ENCODE data around the gene HMGB1.
"Not testable (repeated sequence)": the region's sequence is repeated elsewhere in the genome, so short reads cannot be mapped to it uniquely, and the experiment has no call there.

Gene HMGB1

DNA sequence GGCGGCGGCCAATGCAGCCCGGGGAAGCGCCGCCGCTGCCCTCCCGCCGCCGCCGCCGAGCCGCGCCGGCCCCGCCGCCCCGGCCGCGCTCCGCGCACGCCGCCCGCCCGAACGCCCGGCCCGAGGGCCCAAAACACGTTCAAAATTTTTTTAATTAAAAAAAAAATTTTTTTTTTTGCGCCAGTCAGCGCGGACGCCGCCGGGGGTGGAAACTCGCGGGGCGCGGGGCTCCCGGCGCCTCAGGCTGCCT, 468 bp downstream of the HMGB1 start:
- DNase-seq = no peak

DNA sequence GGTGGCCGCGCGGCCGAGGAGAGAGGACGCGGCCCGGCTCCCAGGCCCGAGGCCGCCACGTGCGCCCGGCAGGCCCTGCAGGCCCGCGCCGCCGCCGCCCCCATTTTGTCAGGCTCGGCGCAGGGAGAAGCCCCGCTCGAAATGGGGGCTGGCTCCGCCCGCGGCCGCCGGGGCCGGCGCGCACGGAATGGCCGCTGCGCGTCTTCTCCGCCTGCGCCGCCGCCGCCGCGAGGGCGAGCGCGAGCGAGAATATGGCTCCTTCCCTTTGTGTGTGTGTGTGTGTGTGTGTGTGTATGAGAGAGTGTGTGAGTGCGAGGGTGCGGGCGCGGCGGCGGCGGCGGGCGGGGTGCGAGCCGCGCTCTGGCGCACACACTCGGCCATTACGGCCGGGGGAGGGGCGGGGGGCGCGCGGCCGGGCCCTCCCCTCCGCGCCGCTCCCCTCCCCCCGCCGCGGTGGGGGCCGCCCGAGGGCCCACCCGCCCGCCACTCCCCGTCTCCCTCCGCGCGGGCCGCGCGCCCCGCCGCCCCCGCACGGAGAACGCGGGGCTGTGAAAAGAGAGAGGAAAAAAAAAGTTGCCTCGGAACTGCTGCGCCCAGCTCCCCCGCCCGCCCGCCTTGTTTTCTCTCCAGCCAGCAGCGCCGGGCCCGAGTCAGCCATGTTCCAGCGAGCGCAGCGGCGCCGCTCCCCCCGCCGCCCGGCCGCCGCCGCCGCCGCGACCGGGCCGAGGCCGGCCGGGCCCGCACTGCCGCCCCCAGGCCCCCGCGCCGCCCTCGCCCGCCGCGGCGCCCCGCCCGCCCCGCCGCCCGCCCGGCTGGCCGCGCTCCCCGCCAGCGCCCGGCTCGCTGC, 1.0 kb downstream of the HMGB1 start:
- peak; percentile 24 for DNase-seq

DNA sequence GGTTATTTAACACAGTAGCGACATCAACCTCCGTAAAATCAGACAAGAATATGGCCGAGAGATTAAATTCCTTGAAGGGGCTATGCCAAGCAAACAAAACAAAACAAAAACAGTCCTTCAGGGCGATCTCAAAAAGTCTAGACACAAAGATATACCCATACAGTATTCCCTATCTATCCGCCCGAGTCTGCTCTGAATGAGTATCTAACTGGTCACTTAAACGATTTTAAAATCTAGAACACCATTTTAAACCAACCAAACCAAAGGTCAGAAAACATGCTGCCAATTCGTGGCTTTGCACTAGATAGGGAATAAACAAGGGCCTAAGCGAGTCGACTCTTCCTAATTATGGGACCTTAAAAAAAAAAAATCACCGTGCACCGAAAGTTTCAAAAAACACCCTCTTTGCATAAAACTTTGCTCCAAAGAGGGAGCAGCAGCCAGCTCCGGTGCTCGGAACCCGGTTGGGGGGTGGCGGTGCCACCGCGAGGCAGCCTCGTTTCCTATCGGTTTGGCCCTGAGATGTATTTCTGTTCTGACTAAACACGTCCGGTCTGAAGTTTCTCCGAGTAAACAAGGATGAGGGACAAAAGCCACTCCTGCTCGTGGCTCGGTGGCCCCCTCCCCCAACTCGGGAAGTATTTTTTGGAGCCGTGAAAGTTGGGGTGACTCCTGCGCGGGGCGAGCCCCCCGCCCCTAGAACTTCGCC, 1.8 kb downstream of the HMGB1 start:
- DNase-seq = no peak

DNA sequence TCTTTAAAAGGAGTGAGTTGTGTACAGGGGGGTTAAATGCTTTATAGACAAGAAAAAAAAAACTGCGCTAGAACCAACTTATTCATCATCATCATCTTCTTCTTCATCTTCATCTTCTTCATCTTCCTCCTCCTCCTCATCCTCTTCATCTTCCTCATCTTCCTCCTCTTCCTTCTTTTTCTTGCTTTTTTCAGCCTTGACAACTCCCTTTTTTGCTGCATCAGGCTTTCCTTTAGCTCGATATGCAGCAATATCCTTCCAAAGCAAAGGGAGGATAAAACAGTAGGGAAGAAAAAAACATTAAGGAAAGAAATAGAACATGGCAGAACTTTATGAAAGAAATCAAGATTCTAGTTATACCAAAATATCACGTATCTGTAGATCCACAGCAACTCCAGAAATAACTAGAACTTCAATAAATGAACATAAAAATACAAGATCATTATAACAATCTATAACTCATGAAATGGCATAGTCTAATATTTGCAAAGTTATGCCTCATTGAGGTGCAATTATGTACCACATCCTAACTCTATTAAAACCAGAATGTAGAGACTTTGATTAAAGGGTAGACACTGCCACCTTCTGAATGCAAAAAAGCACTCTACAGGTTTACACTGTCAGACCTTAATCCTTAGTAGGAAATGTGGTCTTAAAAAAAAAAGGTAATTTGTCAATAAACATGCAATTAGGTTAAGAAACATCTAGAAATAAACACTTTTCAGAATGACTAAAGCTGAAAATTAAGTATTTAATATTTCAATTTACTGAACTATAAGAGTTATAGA, 4.3 kb downstream of the HMGB1 start:
- not testable (repeated sequence) for DNase-seq

DNA sequence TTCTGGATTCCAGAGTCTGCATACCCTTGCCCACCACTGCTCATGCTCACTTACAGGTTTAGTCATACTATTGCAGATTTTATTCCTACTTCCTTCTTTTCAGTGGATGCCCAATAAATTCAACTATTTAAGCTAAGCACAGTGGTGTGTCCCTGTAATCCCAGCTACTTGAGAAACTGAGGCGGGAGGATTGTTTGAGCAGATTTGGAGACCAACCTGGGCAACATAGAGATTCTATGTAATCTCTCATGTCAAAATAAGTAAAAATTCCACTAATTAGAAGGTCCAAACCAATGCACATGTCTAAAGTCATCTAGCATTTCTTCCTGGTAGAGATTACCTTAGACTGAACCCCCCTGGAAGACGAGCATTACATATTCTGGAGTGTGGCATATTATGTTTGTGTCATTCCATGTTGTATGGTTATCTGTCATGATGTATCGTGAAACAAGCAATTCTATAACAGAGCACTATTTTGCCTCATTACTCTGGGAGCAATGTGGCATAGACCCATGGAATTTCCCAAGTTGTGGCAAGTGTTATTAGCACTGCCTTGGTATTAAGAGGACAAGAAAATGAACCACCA, 8.3 kb downstream of the HMGB1 start:
- DNase-seq = no peak

DNA sequence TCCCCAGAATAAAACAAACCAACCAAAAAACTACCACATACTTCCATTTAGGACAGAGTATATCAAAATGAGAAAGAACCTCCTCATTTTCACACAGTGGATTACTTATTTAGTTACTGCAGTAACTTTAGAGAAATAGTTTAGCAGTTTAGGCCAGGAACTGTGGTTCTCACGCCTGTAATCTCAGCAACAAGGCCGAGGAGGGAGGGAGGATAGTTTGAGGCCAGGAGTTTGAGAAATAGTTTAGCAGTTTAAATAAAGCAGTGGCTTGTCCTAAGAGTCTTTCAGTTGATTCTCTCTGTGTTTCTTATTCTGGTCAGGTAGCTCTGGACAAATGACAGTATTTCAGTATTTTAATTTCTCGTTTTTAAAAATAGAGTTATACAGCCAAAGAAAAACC, 9.4 kb downstream of the HMGB1 start:
- DNase-seq = no peak

DNA sequence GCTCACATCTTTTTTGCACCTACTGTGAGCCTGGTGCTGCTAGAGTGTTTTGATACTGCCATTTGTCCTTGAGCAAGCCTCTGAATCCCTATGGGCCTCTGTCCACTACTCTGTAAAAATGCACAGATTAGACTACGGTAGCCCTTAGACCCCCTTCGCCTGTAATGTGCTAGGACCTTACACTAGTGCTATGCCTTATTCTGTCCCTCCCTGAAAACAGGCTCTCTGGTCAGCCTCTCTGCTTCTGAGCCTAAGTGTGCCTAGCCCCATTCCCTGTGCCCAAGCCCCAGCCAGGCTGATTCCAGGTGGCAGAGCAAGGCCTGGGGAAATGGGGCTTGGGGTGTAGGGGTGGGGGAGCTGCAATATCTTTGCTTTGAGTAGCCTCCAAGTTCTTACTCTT, 10.7 kb downstream of the HMGB1 start:
- DNase-seq = no peak

DNA sequence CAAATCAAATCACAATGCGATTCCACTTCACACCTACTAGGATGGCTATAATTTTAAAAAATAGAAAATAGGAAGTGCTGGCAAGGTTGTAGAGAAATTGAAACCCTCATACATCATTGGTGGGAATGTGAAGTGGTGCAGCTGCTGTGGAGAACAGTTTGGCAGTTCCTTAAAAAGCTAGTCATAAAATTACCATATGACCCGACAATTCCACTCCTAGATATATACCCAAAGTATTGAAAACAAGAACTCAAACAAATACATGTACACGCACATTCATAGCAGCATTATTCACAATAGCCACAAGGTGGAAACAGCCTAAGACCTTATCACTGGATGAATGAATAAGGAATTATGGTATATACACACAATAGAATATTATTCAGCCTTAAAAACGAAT, 12.0 kb downstream of the HMGB1 start:
- DNase-seq = no peak

DNA sequence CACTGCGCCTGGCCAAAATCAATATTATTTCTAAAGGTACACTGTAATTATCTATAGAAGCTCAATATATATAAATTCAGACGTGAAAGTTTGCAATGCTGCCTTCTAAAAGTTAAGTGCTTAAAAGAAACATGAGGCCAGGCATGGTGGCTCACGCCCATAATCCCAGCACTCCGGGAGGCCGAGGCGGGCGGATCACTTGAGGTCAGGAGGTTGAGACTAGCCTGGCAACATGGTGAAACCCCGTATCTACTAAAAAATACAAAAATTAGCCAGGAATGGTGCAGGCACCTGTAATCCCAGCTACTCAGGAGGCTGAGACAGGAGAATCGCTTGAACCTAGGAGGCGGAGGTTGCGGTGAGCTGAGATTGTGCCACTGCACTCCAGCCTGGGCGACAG, 14.3 kb downstream of the HMGB1 start:
- not testable (repeated sequence) for DNase-seq

DNA sequence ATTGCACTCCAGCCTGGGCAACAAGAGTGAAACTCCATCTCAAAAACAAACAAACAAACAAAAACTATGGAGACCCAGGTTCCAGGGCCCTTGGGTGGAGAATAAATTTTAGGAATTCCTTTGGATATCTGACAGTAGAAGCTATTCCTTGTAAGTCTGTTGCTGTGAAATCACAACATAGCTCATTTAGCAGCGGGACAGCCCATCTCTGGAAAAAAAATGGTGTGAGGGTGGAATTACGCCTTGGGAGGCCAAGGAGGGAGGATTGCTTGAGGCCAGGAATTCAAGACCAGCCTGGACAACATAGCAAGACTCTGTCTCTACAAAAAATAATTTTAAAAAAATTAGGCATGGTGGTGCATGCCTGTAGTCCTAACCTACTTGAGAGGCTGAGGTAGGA, 15.7 kb downstream of the HMGB1 start:
- DNase-seq = no peak

DNA sequence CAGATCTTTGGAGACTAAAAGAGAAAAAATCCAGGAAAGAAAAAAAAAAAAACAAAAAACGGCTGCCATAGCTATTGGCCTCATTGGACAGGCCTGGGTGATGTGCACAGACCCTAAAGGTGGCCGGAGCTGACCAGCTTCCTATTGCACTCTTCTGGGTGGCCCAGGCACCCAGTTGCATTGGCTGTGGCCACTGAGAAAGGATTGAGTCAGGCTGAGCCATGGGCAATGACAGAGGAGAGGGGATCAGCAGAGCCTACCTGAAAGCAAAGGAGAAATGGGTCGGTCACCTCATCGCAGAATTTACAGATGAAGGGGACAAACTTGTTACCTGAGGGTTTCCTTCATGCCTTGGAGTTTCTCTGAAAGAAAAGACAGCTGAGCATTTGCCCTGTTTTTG, 17.3 kb downstream of the HMGB1 start:
- no peak for DNase-seq

DNA sequence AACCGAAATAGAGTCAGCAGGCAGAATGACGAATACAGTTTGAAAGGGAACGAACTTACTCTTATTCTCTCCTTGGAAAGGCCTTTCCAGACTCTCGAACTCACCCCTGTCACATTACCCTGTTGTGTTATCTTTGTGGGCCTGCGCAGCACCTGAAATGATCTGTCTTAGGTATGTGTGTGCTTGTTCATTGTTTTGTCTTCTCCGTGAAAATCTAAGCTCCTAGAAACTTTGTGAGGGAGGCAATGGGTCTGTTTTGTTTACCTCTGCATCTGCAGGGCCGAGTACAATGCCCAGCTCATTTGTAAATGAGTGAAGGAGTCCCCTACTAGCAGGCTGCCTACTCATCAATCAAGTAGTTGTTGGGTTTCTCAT, 19.6 kb downstream of the HMGB1 start:
- DNase-seq = no peak

DNA sequence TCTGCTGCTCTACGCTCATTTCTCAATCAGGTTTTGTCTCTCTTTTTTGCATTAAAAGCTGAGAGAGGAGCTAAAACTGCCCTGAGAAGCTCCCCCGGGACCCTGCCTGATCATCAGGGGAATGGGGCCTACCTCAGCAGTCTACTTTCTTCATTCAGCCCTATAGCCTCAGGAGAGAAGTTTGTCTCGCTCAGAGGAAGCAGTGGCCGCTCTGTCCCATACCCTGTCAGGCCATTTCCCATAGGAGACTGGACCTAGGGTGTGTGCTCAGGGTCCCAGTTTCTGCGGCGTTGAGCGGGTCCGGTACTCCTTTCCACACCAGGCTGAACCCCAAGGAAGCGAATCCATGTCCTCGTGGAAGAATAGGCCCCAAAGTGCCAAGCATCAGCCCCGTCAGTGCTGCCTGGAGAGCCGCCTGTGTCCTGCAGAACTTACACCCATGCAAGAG, 21.8 kb downstream of the HMGB1 start:
- no peak for DNase-seq

DNA sequence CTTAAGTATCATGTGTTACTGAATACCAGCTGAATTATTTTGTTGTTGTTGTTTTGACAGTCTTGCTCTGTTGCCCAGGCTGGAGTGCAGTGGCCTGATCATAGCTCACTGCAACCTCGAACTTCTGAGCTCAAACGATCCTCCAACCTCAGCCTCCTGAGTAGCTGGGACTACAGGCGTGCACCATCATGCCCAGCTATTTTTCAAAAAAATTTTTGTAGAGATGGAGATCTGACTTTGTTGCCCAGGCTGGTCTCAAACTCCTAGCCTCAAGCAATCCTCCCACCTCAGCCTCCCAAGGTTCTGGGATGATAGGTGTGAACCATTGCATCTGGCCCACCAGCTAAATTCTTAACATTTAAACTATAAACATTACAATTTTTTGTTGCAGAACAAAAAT, 22.2 kb downstream of the HMGB1 start:
- DNase-seq = not testable (repeated sequence)

DNA sequence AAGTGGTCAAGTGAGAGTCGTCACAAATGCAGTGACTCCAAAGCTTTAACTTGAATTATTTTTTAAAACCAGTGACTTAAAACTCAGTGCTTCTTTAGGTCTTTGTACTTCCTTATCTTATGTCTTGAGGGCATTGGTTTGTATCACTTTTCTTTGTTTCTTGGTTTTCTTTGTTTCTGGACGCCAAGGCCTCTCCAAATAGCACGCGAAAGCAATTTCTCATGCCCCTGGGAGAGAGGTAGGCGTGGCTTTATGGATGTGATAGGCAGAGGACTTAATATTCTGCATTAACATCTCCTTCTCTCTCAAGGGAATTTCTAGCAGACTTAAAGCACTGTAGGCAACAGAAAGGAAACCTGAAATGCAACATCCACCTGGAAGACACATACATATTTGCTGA, 22.8 kb downstream of the HMGB1 start:
- DNase-seq = no peak

DNA sequence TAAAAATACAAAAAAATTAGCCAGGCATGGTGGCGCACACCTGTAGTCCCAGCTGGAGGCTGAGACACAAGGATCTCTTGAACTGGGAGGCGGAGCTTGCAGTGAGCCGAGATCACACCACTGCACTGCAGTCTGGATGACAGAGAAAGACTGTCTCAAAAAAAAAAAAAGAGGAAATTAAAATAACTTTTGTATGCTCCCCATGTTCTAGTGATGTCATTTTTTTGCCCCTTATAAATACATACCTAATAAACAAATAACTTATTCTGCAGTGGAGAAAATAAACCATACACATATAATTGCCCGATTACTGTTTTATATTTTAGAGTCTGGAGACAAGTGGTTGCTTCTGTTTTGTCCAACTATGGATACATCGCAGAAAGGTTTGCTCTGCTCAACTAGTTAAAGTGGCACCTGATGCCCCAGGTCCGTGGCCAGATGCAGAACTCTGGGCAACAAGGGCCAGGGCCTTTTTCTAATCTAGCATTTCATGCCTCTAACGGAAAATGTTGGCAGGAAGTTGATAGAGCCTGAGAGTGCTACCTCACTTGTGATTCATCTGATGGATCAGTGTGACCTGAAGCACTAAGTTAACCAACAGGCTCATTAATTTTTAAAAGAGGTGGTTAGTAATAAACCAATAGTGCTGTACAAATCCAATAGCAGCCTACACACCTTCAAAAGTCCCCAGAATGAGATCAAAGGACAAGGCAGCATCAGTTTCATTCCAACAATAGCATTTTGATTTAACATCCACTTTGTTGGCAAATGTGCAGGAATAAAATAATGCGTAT, 24.6 kb downstream of the HMGB1 start:
- DNase-seq = no peak

DNA sequence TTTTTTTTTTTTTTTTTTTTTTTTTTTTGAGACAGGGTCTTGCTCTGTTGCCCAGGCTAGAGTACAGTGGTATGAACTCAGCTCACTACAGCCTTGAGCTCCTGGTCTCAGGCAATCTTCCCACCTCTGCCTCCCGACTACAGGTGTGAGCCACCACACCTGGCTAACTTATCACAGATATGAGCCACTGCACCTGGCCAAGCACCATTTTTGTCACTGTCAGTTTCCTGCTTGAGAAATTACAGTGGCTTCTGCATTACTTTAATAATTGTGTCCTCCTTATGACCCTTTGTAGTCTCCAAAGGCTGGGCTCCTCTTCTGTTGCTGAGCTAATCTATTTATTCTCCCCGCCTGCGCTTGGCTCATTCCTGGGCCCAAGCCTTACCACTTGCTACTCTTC, 27.4 kb downstream of the HMGB1 start:
- DNase-seq = no peak

DNA sequence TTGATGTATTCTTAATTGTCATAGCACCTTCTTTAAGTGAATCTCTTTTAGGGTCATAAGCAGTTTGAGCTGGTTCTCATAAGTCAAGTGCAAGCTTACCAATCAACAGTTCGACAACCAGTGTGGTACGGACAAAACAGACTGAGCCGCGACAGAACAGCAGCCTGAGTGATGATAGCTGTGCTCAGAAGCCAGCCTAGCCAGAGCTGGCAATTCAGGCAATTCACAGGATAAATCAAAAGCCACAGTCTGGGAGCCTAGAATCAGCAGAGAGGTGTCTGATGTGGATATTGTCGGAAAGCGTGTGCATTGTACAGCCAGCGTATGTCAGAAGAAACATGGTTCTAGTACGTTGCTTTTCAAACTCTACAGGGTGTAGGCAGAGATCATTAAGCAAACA, 28.6 kb downstream of the HMGB1 start:
- no peak for DNase-seq

DNA sequence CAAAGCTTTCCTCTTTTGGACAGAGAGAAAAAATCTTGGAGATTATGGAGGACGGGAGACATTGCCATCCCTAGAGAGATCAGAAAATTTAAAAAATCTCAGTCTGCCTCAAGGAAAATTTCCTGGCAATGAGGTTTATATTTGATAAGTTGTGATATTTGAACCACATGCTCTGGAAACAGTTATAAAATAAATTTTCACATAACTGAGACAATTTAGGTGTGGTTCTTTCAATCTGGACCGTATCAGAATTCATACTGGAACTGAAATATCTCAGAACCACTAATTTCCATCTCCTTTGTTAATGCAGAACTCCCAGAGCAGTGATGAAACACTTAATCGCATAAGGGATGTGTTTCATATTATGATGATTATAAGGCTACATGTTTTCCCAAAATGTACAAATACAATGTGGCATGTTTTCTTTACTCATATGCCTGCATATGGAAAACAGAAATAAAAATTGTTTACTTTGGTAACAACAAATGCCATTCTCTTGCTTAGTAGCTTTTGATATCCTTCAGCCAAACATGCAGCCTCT, 29.8 kb downstream of the HMGB1 start:
- DNase-seq = no peak

DNA sequence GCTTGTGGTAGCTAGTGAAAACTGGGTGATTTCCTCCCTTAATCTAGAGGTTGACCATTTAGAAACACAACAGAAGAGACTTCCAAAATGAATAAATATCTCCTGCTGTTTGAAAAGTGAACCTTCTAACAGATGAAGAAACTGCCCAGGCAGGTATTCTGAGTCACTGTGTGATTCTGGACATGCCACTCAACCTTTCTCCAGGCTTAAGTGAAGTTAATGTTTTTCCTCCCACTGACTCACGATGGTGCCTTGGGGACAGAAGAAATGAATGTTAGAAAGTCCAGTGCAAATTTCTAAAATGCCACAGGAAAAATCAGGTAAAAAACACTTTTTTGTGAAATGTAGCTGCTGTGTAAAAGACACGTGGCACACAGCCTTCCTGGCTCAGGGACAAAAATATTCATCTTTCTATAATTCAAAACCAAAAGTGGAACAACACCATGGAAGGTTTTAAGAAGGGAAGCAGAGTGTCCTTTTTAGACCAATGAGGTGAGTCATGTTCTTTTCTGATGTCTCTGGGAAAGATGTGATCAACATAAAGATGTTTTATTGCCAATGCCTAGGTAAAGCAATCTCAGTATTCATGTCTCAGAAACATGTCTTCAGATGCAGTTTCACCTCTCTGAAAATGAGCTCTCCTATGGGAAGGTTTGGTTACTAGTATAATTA, 34.3 kb downstream of the HMGB1 start:
- no peak for DNase-seq

DNA sequence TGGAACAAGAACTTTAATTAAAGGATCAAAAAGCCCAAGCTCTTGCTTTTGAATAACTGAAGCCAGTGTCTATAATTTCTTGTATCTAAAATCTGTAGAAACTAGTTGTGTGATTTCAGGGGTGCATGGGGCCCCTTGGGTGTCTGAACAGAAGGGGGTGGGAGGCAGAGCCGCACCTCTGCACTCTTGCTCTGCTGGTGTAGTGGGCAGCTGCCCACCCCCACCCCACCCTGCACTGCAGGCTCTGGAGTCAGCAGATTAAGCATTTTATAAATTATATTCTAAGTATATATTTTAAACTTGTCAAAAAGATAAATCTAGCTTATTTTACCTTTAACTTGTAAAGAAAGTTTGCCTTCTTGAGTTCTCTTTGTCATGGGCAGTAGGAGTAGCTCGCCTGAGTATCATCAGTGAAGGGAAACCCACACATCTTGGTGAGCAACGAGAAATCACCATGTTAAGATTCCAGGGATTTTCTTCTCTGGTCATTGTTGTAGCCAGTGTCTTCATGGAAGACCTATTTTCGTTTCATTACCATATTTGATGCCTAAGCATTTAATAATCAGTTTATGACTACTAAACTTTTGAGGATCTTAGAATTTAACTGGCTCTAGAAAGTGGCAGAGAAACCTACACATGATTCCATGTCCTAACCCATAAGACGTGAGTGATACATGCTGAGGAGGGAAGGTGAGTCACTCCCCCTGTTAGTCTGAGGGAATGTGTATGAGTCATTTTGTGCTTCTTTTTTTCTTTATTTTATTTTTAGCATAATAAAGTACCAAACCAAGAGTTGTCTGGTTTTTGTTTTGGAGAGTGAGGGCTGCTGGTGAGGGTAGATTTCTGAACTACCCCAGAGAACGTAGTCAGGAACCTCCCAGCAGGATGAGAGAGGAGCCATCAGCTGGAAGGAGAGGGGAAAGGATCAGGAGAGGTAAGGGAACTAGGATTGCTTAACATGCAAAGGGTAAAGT, 35.7 kb downstream of the HMGB1 start:
- DNase-seq = peak; percentile 11
